Hepatocyte (in vitro differentiated cells): ENCODE data around the gene CTNNA2. TPM values are rescaled to one million over a fixed set of nuclear protein-coding genes. Genes with fewer than 3 reads are reported as not detected.

Source experiments
- DNase-seq: peaks from one replicate; pipeline ENCODE4 v3.0.0-alpha.2; 2016; ENCODE audit warnings: low spot score
- H2AFZ ChIP-seq: fragments of 200-600 bp; sonication (generic); 2 replicates; pipeline ENCODE4 v1.6.0; 2016; ENCODE audit warnings: antibody characterized with exemption, mild to moderate bottlenecking
- H3K27ac ChIP-seq: fragments of 200-600 bp; sonication (generic); 2 replicates; pipeline ENCODE4 v1.5.1; 2016; ENCODE audit warnings: mild to moderate bottlenecking
- H3K27me3 ChIP-seq: fragments of 200-600 bp; sonication (generic); 2 replicates; pipeline ENCODE4 v1.6.1; 2016
- H3K36me3 ChIP-seq: fragments of 200-600 bp; sonication (generic); replicated peaks from 2 replicates; pipeline ENCODE4 v1.5.1; 2016; ENCODE audit warnings: low read depth; ENCODE audit not compliant: insufficient read depth
- H3K4me1 ChIP-seq: fragments of 200-600 bp; sonication (generic); 2 replicates; pipeline ENCODE4 v1.5.1; 2016; ENCODE audit warnings: mild to moderate bottlenecking, moderate library complexity; ENCODE audit not compliant: insufficient read depth
- H3K4me2 ChIP-seq: fragments of 200-600 bp; sonication (generic); 2 replicates; pipeline ENCODE4 v1.6.0; 2016
- H3K4me3 ChIP-seq: fragments of 200-600 bp; sonication (generic); 2 replicates; pipeline ENCODE4 v1.5.1; 2016; ENCODE audit warnings: mild to moderate bottlenecking
- H3K79me2 ChIP-seq: fragments of 200-600 bp; sonication (generic); 2 replicates; pipeline ENCODE4 v1.6.0; 2017; ENCODE audit warnings: mild to moderate bottlenecking
- H3K9me2 ChIP-seq: fragments of 200-600 bp; sonication (generic); replicated peaks from 2 replicates; pipeline ENCODE4 v1.6.0; 2017; ENCODE audit warnings: mild to moderate bottlenecking; ENCODE audit not compliant: insufficient read depth
- H3K9me3 ChIP-seq: fragments of 200-600 bp; sonication (generic); 2 replicates; pipeline ENCODE4 v1.5.1; 2016; ENCODE audit warnings: low read depth, mild to moderate bottlenecking
- H4K20me1 ChIP-seq: fragments of 200-600 bp; sonication (generic); 2 replicates; pipeline ENCODE4 v1.6.0; 2016; ENCODE audit warnings: mild to moderate bottlenecking; ENCODE audit not compliant: insufficient read depth, poor library complexity, severe bottlenecking
- EZH2 ChIP-seq: fragments of 200-600 bp; sonication (generic); IDR thresholded peaks from 2 replicates; pipeline ENCODE4 v1.6.1; 2016; ENCODE audit warnings: antibody characterized with exemption, mild to moderate bottlenecking, borderline replicate concordance
- EZH2phosphoT487 ChIP-seq: fragments of 200-600 bp; sonication (generic); IDR thresholded peaks from one replicate; pipeline ENCODE4 v1.6.1; 2018; ENCODE audit warnings: antibody characterized with exemption, mild to moderate bottlenecking, low read depth, moderate library complexity; ENCODE audit not compliant: unreplicated experiment, severe bottlenecking
- WGBS: methylation state at CpG from one replicate; pipeline ENCODE4 v1.1.6; 2016; ENCODE audit warnings: low lambda C conversion rate; ENCODE audit errors: missing lambda C conversion rate; 5-methylcytosine and 5-hydroxymethylcytosine counted together
- polyA plus RNA-seq: library from polyadenylated mRNA; unstranded; fragments of >200 nt; fragmentation: Nextera tagmentation; extraction: Ambion mirVana; gene quantifications from 2 replicates; pipeline ENCODE4 v1.2.1, GENCODE V29; 2016
- total RNA-seq: library from RNA; depleted of rRNA; stranded (reverse); fragments of >200 nt; gene quantifications from 2 replicates; pipeline ENCODE4 v1.2.3, GENCODE V29; 2014
- TF ChIP-seq, protein P1 (sequence below): fragments of 200-600 bp; sonication (generic); IDR thresholded peaks from 2 replicates; pipeline ENCODE4 v1.5.1; 2016; ENCODE audit warnings: antibody characterized with exemption, mild to moderate bottlenecking; ENCODE audit not compliant: poor library complexity

The CTNNA2 gene
- total and polyA plus RNA-seq, 2 experiments from 2014 or later: 0.79 to 4.4 TPM

- H3K27ac ChIP-seq: no peak overlapping the region
- no peak overlapping the region for H3K4me3 ChIP-seq
- no peaks in the 10 kb centered on the region for H3K4me1 ChIP-seq
- TF ChIP-seq, protein P1, sequence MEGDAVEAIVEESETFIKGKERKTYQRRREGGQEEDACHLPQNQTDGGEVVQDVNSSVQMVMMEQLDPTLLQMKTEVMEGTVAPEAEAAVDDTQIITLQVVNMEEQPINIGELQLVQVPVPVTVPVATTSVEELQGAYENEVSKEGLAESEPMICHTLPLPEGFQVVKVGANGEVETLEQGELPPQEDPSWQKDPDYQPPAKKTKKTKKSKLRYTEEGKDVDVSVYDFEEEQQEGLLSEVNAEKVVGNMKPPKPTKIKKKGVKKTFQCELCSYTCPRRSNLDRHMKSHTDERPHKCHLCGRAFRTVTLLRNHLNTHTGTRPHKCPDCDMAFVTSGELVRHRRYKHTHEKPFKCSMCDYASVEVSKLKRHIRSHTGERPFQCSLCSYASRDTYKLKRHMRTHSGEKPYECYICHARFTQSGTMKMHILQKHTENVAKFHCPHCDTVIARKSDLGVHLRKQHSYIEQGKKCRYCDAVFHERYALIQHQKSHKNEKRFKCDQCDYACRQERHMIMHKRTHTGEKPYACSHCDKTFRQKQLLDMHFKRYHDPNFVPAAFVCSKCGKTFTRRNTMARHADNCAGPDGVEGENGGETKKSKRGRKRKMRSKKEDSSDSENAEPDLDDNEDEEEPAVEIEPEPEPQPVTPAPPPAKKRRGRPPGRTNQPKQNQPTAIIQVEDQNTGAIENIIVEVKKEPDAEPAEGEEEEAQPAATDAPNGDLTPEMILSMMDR: no peak
- TF ChIP-seq EZH2: no peak
- no peak for TF ChIP-seq EZH2phosphoT487
- peaks cover 25% of the 10 kb centered on the region for H3K27me3 ChIP-seq
- H3K36me3 ChIP-seq: no peaks in the 10 kb centered on the region
- H4K20me1 ChIP-seq: no peaks in the 10 kb centered on the region
- H3K9me3 ChIP-seq: no peaks in the 10 kb centered on the region
- H3K9me2 ChIP-seq: no peaks in the 10 kb centered on the region
- WGBS: 48% methylated on average over 1 of the region's 1 CpG
- no peak for DNase-seq
- H3K4me2 ChIP-seq: no peak overlapping the region
- no peaks in the 10 kb centered on the region for H3K79me2 ChIP-seq
- H2AFZ ChIP-seq: no peak overlapping the region
Measured at GRCh38 chr2:80328159-80328571, 815.3 kb downstream of the CTNNA2 start.

- TF ChIP-seq EZH2phosphoT487: no peak
- TF ChIP-seq EZH2: no peak
- TF ChIP-seq, protein P1: no peak
- 84% methylated on average over 5 of the region's 5 CpGs for WGBS
- Histone ChIP-seq H3K4me2 (no peak overlapping the region), H3K4me1 (no peaks in the 10 kb centered on the region), H3K27me3 (peaks cover 12% of the 10 kb centered on the region), H3K36me3 (no peaks in the 10 kb centered on the region), H2AFZ (no peak overlapping the region), H3K27ac (no peak overlapping the region), H3K4me3 (no peak overlapping the region), H4K20me1 (no peaks in the 10 kb centered on the region), H3K79me2 (no peaks in the 10 kb centered on the region), H3K9me2 (no peaks in the 10 kb centered on the region), H3K9me3 (no peaks in the 10 kb centered on the region)
- no peak for DNase-seq
Measured at GRCh38 chr2:80329491-80329890, 816.6 kb downstream of the CTNNA2 start.

DNA sequence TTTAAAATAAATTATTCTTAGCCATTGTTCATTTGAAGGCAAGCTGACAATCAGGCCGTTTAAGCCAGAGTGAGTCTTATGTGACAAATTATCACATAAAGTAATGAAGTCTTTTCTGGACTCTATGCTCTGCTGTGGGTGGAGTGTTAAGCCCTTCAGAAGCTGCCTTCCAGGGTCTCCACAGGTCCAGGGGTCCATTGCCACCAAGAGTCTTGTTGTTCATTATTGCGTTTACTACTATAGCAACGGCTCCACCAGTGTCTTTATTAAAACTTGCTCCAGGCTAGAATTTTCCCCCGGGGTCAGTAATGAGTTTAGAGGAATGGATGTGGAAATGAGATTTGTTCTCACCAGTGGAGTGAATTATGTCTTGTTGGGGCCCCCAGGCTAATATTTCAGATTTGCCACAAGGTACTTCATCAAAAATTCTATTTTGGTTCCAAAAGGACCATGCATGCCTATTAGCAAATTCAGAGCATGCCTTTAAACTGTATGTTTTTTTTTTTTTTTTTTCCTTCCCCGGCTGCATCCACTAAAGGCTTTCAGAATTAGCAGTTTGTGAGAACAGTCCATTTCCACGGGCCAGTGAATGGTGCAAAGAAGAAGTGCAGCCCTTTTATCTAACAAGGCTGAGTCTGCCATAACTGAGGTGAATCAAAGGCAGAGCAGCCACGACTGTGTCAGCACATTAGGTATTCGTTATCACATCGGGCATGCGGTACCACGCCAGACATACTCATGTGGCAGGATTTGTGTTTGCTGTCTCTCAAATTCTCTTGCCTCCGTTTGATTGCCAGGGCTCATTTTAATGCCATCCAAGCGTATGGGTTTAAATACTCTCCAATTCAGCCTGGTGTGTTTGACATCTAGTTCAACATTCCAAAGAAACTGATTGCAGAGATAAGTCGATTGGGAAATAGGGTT, 817.9 kb downstream of the CTNNA2 start:
- 67% methylated on average over 14 of the region's 14 CpGs for WGBS
- H3K27ac ChIP-seq: no peak overlapping the region
- H3K4me2 ChIP-seq: no peak overlapping the region

More for the DNA sequence above, 817.9 kb downstream of the CTNNA2 start:
- DNase-seq: no peak
- Histone ChIP-seq H3K9me2 (no peaks in the 10 kb centered on the region), H3K27me3 (no peaks in the 10 kb centered on the region), H3K79me2 (no peaks in the 10 kb centered on the region), H2AFZ (no peak overlapping the region), H3K4me1 (no peaks in the 10 kb centered on the region), H3K36me3 (no peaks in the 10 kb centered on the region), H3K9me3 (no peaks in the 10 kb centered on the region), H4K20me1 (no peaks in the 10 kb centered on the region), H3K4me3 (no peak overlapping the region)
- TF ChIP-seq, protein P1: no peak
- TF ChIP-seq EZH2phosphoT487 (no peak), EZH2 (no peak)
